ENCODE measurements around the gene NPM3. TPM values are rescaled to one million over a fixed set of nuclear protein-coding genes. Genes with fewer than 3 reads are reported as not detected.

Gene NPM3
- total RNA-seq, 4 donors from 2014 or later, result 17.5 to 47.7 (median 30.1) TPM

GRCh38 chr10:101824736-101825135 is 41.5 kb upstream of the NPM3 start:
- Histone ChIP-seq H3K27ac (no peak overlapping the region), H3K27me3 (no peaks in the 10 kb centered on the region), H3K36me3 (no peaks in the 10 kb centered on the region), H3K9me3 (no peaks in the 10 kb centered on the region), H3K4me3 (no peak overlapping the region), H3K4me1 (peaks cover 0 to 12% (median 1%) of the 10 kb centered on the region in 4 donors)
- no peak for DNase-seq (ENCODE audit: low spot score in 2 of 2)
- no peak for TF ChIP-seq POLR2A (IDR thresholded peaks at IDR 0.05)
- no peak for TF ChIP-seq CTCF (IDR thresholded peaks at IDR 0.05)
- TF ChIP-seq EP300 (IDR thresholded peaks at IDR 0.05), result no peak
- 79 to 86% methylated on average over 2 of the region's 2 CpGs for WGBS, 2 donors

- Histone ChIP-seq H3K4me3 (peak overlapping the region; percentile 11 to 100 (median 97)), H3K36me3 (no peaks in the 10 kb centered on the region), H3K27ac (peak overlapping the region; percentile 93 to 96 (median 95)), H3K9me3 (no peaks in the 10 kb centered on the region), H3K4me1 (peaks cover 0 to 27% (median 18%) of the 10 kb centered on the region in 4 donors), H3K27me3 (no peaks in the 10 kb centered on the region)
- WGBS, 2 donors, result 19 to 26% methylated on average over 14 of the region's 14 CpGs
- no peak for TF ChIP-seq CTCF (IDR thresholded peaks at IDR 0.05)
- no peak for TF ChIP-seq EP300 (IDR thresholded peaks at IDR 0.05)
- TF ChIP-seq POLR2A (IDR thresholded peaks at IDR 0.05), result no peak
- DNase-seq (ENCODE audit: low spot score in 2 of 2), result no peak
These were observed 35.8 kb upstream of the NPM3 start for GRCh38 chr10:101818872-101819633.

GRCh38 chr10:101818119-101818871 is 35.0 kb upstream of the NPM3 start, which contains the start of gene OGA:
OGA (minus strand) TSS chr10:101818444; CDS start chr10:101818022, 422 bp downstream.
- Histone ChIP-seq H3K4me1 (peaks cover 0 to 34% (median 24%) of the 10 kb centered on the region in 4 donors), H3K9me3 (no peaks in the 10 kb centered on the region), H3K27ac (peak within 1 kb of the TSS; percentile 93 to 96 (median 95)), H3K4me3 (peak within 1 kb of the TSS; percentile 81 to 100 (median 97)), H3K27me3 (no peaks in the 10 kb centered on the region), H3K36me3 (no peaks in the 10 kb centered on the region)
- peak in 1 of 5 experiments; percentile 66 for TF ChIP-seq CTCF (IDR thresholded peaks at IDR 0.05)
- TF ChIP-seq POLR2A (IDR thresholded peaks at IDR 0.05), result peak; percentile 99
- peak; percentile 94 to 100 for TF ChIP-seq EP300 (IDR thresholded peaks at IDR 0.05)
- 0% methylated on average over 42 to 47 of the region's 47 CpGs for WGBS, 2 donors
- DNase-seq (ENCODE audit: low spot score in 2 of 2), result peak; percentile 94

- Histone ChIP-seq H3K4me3 (peak overlapping the region; percentile 81 to 100 (median 97)), H3K9me3 (no peaks in the 10 kb centered on the region), H3K4me1 (peaks cover 0 to 42% (median 29%) of the 10 kb centered on the region in 4 donors), H3K27me3 (no peaks in the 10 kb centered on the region), H3K27ac (peak overlapping the region; percentile 93 to 96 (median 95)), H3K36me3 (peaks cover 0 to under 1% (median 0%) of the 10 kb centered on the region in 3 donors)
- WGBS, 2 donors, result 0% methylated on average over 32 to 42 of the region's 44 CpGs
- peak; percentile 91 for DNase-seq (ENCODE audit: low spot score in 2 of 2)
- TF ChIP-seq POLR2A (IDR thresholded peaks at IDR 0.05) (peak; percentile 19 to 41), EP300 (IDR thresholded peaks at IDR 0.05) (peak in 1 of 2 donors; percentile 78), CTCF (IDR thresholded peaks at IDR 0.05) (no peak)
These were observed 34.3 kb upstream of the NPM3 start for GRCh38 chr10:101817337-101818118.
